PC-9 (cell line): ENCODE measurements around the gene CNIH3. TPM values are rescaled to one million over a fixed set of nuclear protein-coding genes. Genes with fewer than 3 reads are reported as not detected.

Source experiments
- BruUV-seq: library from RNA; stranded (reverse); fragments of 400-500 nt; replicated peaks from 2 replicates; lab custom pipeline; 2021; lab: Mats Ljungman, UMichigan
- CTCF ChIA-PET: fragments of 300-600 bp; sonication (Branson Sonifier 250); formaldehyde crosslinking; loops from one replicate; lab custom pipeline; 2022; ENCODE audit warnings: antibody characterized with exemption; lab: Charles Lee
- POLR2A ChIA-PET: fragments of 300-600 bp; sonication (Branson Sonifier 250); formaldehyde crosslinking; loops from one replicate; lab custom pipeline; 2022; ENCODE audit warnings: antibody characterized with exemption; ENCODE audit not compliant: unreplicated experiment; lab: Charles Lee
- DNase-seq, 2 experiments: peaks; one replicate each; pipeline versions ENCODE4 v3.0.0 to v3.0.0-alpha.2; 2015 to 2022; ENCODE audit warnings: mixed read lengths in 1 of 2
- H2AFZ ChIP-seq: fragments of 200-600 bp; sonication (generic); 2 replicates; pipeline ENCODE4 v1.8.1; 2017; ENCODE audit warnings: antibody characterized with exemption
- H3F3A ChIP-seq: fragments of 200-600 bp; sonication (generic); 2 replicates; pipeline ENCODE4 v1.8.1; 2017; ENCODE audit warnings: antibody characterized with exemption, mild to moderate bottlenecking, low read depth; ENCODE audit not compliant: insufficient read depth
- H3K27ac ChIP-seq: fragments of 200-600 bp; sonication (generic); 2 replicates; pipeline ENCODE4 v1.6.1; 2016; ENCODE audit warnings: mixed run types
- H3K27me3 ChIP-seq: fragments of 200-600 bp; sonication (generic); 2 replicates; pipeline ENCODE4 v1.6.1; 2016; ENCODE audit warnings: low read depth, mixed run types; ENCODE audit not compliant: insufficient read depth
- H3K36me3 ChIP-seq: fragments of 200-600 bp; sonication (generic); 2 replicates; pipeline ENCODE4 v1.6.1; 2016; ENCODE audit warnings: low read depth, mixed run types
- H3K4me1 ChIP-seq: fragments of 200-600 bp; sonication (generic); replicated peaks from 2 replicates; pipeline ENCODE4 v1.6.1; 2016; ENCODE audit warnings: mixed run types; ENCODE audit not compliant: insufficient read depth
- H3K4me2 ChIP-seq: fragments of 200-600 bp; sonication (generic); 2 replicates; pipeline ENCODE4 v1.6.1; 2017; ENCODE audit warnings: mixed run types
- H3K4me3 ChIP-seq: fragments of 200-600 bp; sonication (generic); 2 replicates; pipeline ENCODE4 v1.6.1; 2016; ENCODE audit warnings: mixed run types
- H3K79me2 ChIP-seq: fragments of 200-600 bp; sonication (generic); 2 replicates; pipeline ENCODE4 v1.6.1; 2017; ENCODE audit warnings: low read depth, mixed run types
- H3K9me2 ChIP-seq: fragments of 200-600 bp; sonication (generic); 2 replicates; pipeline ENCODE4 v1.8.1; 2017; ENCODE audit warnings: mild to moderate bottlenecking; ENCODE audit not compliant: insufficient read depth
- H3K9me3 ChIP-seq: fragments of 200-600 bp; sonication (generic); 2 replicates; pipeline ENCODE4 v1.8.1; 2016; ENCODE audit warnings: low read depth; ENCODE audit not compliant: insufficient read depth
- H4K20me1 ChIP-seq: fragments of 200-600 bp; sonication (generic); 2 replicates; pipeline ENCODE4 v1.8.1; 2017; ENCODE audit not compliant: insufficient read depth
- EZH2 ChIP-seq: fragments of 200-600 bp; sonication (generic); IDR thresholded peaks from 2 replicates; pipeline ENCODE4 v1.8.0; 2017; ENCODE audit warnings: antibody characterized with exemption, low read depth
- intact Hi-C: fragments of 100-400 bp; cut with micrococcal nuclease; formaldehyde crosslinking; loops from one replicate; pipeline ENCODE4 v1.10.0; 2022; ENCODE audit not compliant: unreplicated experiment
- total RNA-seq: library from RNA; stranded (reverse); gene quantifications from 2 replicates; pipeline ENCODE4 v1.2.3, GENCODE V29; 2021
- TF ChIP-seq, protein P1 (sequence below): fragments of 200-600 bp; sonication (generic); conservative IDR thresholded peaks from 2 replicates; pipeline ENCODE4 v1.6.1; 2017; ENCODE audit warnings: mixed run types, antibody characterized with exemption, mild to moderate bottlenecking, moderate library complexity

The CNIH3 gene
- total RNA-seq, 1 experiment from 2014 or later = 8.4 TPM

DNA sequence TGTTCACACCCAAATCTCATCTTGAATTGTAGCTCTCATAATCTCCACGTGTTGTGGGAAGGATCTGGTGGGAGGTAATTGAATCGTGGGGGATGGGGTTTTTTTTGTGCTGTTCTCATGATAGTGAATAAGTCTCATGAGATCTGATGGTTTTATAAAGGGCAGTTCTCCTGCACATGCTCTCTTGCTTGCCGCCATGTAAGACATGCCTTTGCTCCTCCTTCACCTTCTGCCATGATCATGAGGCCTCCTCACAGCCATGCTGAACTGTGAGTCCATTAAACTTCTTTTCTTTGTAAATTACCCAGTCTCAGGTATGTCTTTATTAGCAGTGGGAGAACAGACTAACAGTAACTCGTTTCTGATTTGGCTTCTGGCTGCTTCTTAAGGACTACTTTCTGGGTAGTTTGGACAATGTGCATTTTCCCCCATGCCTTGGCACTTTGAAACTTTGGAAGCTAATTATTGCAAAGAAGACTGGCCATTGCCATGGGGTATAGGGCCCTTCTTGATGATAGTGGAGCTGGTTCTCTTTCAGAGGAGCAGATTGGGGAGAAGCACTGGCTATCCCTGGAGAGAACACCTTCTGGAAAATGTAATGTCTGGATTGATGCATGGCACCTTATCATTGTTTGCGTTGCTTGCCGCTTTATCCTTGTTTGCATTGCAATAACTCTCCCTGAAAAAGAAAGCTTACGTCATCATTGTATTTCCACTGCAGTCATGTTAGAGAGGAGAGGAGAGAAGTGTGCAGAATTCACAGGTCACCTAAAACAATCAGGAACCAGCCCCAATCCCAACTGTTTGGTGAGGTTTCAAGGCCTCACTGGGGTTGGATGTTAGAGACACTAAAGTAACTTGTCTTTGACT is 5.9 kb downstream of the CNIH3 start:
- H3K4me3 ChIP-seq = no peak overlapping the region
- no peak for TF ChIP-seq EZH2
- TF ChIP-seq, protein P1, sequence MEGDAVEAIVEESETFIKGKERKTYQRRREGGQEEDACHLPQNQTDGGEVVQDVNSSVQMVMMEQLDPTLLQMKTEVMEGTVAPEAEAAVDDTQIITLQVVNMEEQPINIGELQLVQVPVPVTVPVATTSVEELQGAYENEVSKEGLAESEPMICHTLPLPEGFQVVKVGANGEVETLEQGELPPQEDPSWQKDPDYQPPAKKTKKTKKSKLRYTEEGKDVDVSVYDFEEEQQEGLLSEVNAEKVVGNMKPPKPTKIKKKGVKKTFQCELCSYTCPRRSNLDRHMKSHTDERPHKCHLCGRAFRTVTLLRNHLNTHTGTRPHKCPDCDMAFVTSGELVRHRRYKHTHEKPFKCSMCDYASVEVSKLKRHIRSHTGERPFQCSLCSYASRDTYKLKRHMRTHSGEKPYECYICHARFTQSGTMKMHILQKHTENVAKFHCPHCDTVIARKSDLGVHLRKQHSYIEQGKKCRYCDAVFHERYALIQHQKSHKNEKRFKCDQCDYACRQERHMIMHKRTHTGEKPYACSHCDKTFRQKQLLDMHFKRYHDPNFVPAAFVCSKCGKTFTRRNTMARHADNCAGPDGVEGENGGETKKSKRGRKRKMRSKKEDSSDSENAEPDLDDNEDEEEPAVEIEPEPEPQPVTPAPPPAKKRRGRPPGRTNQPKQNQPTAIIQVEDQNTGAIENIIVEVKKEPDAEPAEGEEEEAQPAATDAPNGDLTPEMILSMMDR = no peak
- H3K4me2 ChIP-seq = peak overlapping the region; percentile 93
- peaks cover 17% of the 10 kb centered on the region for H4K20me1 ChIP-seq
- DNase-seq = no peak
- no peaks in the 10 kb centered on the region for H3K9me2 ChIP-seq
- BruUV-seq = no TSS peak
- H3F3A ChIP-seq = peaks cover 9% of the 10 kb centered on the region; the same call in 1 of the 2 replicates
- H3K79me2 ChIP-seq = peaks cover 81% of the 10 kb centered on the region
- H3K27ac ChIP-seq = no peak overlapping the region
- intact Hi-C loops = no loop called here
- ChIA-PET POLR2A (no interaction called here), CTCF (no interaction called here)
- no peak overlapping the region for H2AFZ ChIP-seq
- 0 out of 2 replicates have a peak, but pooled peaks cover 8% of the 10 kb centered on the region for H3K36me3 ChIP-seq
- no peaks in the 10 kb centered on the region for H3K9me3 ChIP-seq
- H3K27me3 ChIP-seq = no peaks in the 10 kb centered on the region
- H3K4me1 ChIP-seq = peaks cover 55% of the 10 kb centered on the region

DNA sequence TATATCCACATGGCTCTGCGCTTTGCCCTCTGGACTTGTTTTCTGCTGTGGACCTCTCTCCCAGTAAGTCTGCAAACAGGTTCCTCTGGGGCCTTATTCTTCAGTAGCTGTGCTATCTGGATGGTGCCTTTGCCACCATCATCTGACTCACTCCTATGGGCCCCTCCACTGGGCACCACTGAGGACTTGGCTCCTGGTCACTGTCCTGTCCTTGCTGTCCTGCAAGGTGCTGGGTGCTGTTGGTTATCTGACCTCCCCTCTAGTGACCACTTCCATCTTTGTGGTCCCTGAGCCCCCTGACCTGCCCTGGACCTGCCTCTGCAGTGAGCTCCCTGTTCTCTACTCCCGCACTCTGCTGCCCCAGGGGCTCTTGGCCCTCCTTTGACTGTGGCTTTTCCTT is 6.7 kb downstream of the CNIH3 start:
- peaks cover 74% of the 10 kb centered on the region for H3K79me2 ChIP-seq
- H3K4me2 ChIP-seq = peak overlapping the region; percentile 93
- POLR2A ChIA-PET = no interaction called here
- no peaks in the 10 kb centered on the region for H3K27me3 ChIP-seq
- TF ChIP-seq, protein P1 = no peak
- no peak for TF ChIP-seq EZH2
- no peak overlapping the region for H3K4me3 ChIP-seq
- H3F3A ChIP-seq = peaks cover 9% of the 10 kb centered on the region; the same call in 1 of the 2 replicates
- H3K4me1 ChIP-seq = peaks cover 53% of the 10 kb centered on the region
- H3K27ac ChIP-seq = 0 out of 2 replicates have a peak overlapping the region, but pooled peaks have one; percentile 27
- BruUV-seq = no TSS peak
- intact Hi-C loops = no loop called here
- H4K20me1 ChIP-seq = peaks cover 11% of the 10 kb centered on the region
- CTCF ChIA-PET = interaction anchor here (0.6 to 0.9 kb wide), 2 partner anchors 10 to 15 kb away, joined by 3 read pairs; no protein-coding TSS in a partner anchor
- no peaks in the 10 kb centered on the region for H3K9me2 ChIP-seq
- no peak overlapping the region for H2AFZ ChIP-seq
- no peaks in the 10 kb centered on the region for H3K9me3 ChIP-seq
- 0 out of 2 replicates have a peak, but pooled peaks cover 8% of the 10 kb centered on the region for H3K36me3 ChIP-seq
- DNase-seq = no peak

DNA sequence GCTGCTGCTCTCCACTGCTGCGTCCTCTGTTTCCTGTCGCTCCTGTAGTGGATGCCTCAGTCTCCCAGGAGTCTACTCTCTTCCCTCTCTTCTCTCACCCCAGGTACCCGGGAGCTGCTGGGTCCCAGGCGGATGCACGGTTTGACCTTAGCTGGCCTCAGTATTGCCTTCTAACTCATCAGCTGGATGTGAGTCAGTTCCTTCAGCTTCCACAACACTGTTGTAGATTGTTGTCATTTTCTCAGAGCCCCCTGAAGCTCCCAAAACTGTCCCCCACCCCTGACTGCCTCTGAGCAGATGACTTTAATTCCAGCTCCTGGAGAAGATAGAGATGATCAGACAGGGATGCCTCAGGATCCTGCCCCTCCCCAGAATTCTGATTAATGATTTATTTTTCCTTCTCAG is 7.2 kb downstream of the CNIH3 start:
- H3K36me3 ChIP-seq = 0 out of 2 replicates have a peak, but pooled peaks cover 8% of the 10 kb centered on the region
- no peaks in the 10 kb centered on the region for H3K9me2 ChIP-seq
- ChIA-PET CTCF (interaction anchor here (0.6 to 0.9 kb wide), 2 partner anchors 10 to 14 kb away, joined by 3 read pairs; no protein-coding TSS in a partner anchor), POLR2A (no interaction called here)
- H3K4me3 ChIP-seq = no peak overlapping the region
- H3K9me3 ChIP-seq = no peaks in the 10 kb centered on the region
- intact Hi-C loops = no loop called here
- H2AFZ ChIP-seq = no peak overlapping the region
- no peaks in the 10 kb centered on the region for H3K27me3 ChIP-seq
- peak overlapping the region; percentile 27; the same call in 1 of the 2 replicates for H3K27ac ChIP-seq
- peaks cover 11% of the 10 kb centered on the region for H4K20me1 ChIP-seq
- no peak for TF ChIP-seq EZH2
- TF ChIP-seq, protein P1 = no peak
- H3K4me2 ChIP-seq = peak overlapping the region; percentile 93
- no TSS peak for BruUV-seq
- peaks cover 69% of the 10 kb centered on the region for H3K79me2 ChIP-seq
- DNase-seq = no peak
- H3K4me1 ChIP-seq = peaks cover 49% of the 10 kb centered on the region
- peaks cover 9% of the 10 kb centered on the region; the same call in 1 of the 2 replicates for H3F3A ChIP-seq
